IPS-NIHi7 (cell line): ENCODE data around the gene FGGY.
"Not testable (repeated sequence)": the region's sequence is repeated elsewhere in the genome, so short reads cannot be mapped to it uniquely, and the experiment has no call there.

Experiments used
- DNase-seq: peaks from one replicate; pipeline ENCODE4 v3.0.0; 2012; ENCODE audit warnings: mixed read lengths; ENCODE audit errors: extremely low spot score

Gene FGGY

DNA sequence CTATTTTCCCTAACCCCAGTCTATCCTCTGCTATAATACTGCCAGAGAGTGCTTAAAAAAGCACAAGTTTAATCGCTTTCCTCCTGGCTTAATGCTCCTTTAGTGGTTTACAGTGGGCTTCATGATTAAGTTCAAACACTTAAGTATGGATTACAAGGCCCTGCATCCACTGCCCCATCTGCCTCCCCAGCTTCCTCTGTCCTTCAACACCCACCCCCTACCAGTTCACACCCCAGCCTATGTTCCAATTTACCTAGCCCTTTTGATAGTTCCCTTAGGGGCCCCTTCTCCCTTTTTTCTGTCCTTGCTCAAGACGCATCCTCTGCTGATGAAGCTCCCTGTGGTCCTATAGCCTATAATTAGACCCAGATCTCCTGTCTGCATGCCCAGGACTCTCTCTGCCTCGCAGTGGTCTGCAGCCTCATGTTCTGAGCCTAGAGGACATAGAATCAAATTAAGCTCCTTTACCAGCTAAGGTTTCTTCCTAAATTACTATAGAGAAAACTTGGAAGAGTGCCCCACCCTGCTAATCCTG, 212.5 kb downstream of the FGGY start:
- no peak for DNase-seq

- no peak for DNase-seq
Measured at GRCh38 chr1:59510249-59510648, 213.4 kb downstream of the FGGY start.

DNA sequence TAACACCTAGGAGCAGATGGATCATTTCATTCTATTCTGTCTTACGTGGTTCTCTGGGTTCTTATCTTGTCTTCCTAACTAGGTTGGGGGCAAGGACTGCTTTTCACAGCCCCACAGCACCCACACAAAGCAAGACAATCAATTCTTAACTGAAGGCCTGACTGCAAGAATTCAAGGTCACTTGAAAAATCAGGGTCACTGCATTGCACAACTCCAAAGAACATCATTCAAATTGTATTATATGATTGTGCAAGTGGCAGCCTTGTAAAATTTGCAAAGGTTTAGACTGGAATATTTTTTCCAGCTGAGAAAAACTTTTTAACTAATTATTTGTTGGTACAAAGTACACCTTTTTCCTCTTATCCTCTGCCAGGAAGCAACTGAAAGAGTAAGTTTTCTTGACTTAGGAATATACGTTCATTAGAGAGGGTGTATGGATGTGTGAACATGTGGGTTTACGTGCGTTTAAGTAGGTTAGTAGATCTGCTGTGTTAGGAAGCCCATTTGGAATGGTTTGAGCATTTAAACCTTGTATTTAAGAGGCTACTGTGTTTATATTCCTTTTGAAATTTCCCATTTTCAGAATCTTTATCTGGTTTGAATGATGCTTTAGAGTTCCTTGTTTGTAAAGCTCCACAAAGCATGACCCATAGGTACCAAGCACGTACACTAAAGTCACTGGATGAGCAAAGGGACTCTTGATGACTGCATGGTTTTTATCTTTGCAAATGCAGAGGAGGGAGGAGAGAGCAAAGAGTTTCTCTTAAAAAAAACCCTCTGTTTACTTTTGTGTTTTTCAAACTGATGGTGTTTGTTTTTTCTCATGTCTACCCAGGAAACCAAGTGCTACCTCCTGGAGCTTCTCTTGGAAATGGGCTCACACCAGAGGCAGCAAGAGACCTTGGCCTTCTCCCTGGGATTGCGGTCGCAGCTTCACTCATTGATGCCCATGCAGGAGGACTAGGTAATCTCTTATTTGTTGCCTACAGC, 214.9 kb downstream of the FGGY start:
- DNase-seq = no peak

- DNase-seq = no peak
Measured at GRCh38 chr1:59512702-59513101, 215.8 kb downstream of the FGGY start.

DNA sequence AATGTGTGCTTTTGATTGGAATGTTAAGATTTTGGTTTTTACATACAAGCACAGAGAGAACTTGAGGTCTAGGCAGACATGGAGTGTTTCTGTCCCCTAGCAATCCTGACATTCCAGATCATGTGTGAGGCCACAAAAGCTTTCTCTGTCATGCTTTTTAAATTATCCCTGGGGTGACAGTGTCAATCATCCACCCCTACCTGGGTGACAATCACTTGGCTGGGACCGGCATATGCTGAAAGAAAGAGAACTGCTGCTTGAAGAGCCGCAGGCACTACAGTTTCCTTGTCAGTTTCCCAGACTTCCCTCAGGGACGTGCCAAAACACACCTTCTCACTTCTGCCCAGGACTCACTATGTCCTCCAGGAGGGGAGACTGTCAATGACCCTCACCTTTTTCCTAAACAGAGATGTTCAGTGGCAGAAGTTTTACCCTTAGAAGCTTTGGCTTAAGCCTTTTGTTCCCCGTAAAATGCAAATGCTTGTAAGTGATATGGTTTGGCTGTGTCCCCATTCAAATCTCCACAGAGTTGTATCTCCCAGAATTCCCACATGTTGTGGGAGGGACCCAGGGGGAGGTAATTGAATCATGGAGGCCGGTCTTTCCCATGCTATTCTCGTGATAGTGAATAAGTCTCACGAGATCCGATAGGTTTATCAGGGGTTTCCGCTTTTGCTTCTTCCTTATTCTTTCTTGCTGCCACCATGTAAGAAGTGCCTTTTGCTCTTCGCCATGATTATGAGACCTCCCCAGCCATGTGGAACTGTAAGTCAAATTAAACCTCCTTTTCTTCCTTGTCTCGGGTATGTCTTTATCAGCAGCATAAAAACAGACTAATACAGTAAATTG, 217.4 kb downstream of the FGGY start:
- no peak for DNase-seq

GRCh38 chr1:59516881-59517280, 220.0 kb downstream of the FGGY start:
- DNase-seq = no peak

- no peak for DNase-seq
Measured at GRCh38 chr1:59520194-59520593, 223.3 kb downstream of the FGGY start.

DNA sequence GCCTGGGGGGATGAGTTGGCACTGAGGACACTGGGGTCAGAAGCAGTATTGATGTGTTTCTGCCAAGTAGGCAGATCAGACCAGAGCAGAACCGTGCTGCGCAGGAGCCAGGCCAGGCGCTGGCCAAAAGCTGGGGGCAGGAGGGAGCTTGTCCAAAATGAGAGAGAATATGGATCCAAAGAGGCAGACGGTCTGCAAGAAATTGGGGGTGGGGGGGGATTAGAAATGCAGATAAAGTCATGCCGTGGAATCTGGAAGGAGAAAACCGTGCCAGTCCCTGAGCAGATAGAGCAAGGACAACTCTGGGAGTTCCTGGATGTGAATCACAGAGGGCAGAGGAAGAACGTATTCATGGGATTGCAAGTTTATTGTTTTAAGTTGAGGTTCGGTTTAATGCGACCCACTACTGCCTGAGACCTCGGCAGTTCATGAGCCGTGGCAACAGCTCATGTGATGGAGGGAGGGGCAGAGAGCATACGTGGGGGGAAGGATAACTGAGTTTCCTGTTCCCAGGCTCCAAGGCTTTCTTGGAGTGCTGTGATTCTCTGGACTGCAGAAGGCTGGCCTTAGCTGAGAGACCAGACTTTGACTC, 224.0 kb downstream of the FGGY start:
- no peak for DNase-seq

- DNase-seq = no peak
Measured at GRCh38 chr1:59521456-59521855, 224.6 kb downstream of the FGGY start.

DNA sequence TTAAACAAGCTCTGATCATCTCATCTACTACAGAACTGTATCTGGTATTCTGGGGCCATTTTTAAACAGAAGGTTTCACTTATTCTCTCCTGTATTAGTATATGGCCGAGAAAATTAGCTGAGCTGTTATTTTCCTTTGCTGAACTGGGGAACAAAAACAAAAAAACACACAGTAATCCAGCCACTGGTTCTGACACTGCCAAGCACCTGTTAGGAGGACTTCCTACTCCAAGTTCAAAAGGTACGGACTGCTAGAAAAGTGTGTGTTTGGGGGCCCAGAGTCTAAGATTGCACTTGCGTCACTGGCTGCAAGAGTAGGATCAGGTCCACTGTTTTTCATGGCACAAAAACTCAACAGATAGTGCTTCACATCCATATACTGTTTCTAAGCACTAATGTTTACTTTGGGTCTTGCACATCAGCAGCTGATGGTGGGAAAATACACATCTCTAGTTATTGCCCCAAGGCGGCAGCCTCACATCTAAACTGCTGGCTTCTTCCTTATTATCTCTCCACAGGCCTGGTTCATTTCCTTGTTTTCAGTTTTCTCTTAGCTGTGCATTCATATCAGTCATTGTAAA, 226.1 kb downstream of the FGGY start:
- no peak for DNase-seq

GRCh38 chr1:59523745-59524450, 227.0 kb downstream of the FGGY start:
- DNase-seq = no peak

- DNase-seq = no peak
Measured at GRCh38 chr1:59526240-59526639, 229.3 kb downstream of the FGGY start.

- DNase-seq = no peak
Measured at GRCh38 chr1:59528471-59528870, 231.6 kb downstream of the FGGY start.

DNA sequence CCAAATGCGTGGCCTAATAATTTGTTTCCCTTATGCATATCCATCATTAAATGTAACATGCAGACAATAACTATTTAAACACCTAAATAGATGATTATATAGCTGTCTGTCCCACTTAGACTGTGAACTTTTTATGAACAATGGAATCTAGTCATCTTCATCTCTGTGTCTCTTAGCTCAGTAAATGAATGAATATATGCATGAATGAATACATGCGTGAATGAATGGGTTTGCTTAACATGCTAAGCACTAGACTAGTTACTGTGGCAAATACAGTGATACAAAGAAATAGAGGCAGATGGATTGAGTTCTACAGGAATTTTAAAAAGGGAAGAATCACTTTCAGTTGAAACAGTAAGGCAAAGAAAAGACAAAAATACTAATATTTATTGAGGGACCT, 232.0 kb downstream of the FGGY start:
- DNase-seq = no peak

- no peak for DNase-seq
Measured at GRCh38 chr1:59530119-59530518, 233.2 kb downstream of the FGGY start.

- DNase-seq = no peak
Measured at GRCh38 chr1:59532102-59532501, 235.2 kb downstream of the FGGY start.

DNA sequence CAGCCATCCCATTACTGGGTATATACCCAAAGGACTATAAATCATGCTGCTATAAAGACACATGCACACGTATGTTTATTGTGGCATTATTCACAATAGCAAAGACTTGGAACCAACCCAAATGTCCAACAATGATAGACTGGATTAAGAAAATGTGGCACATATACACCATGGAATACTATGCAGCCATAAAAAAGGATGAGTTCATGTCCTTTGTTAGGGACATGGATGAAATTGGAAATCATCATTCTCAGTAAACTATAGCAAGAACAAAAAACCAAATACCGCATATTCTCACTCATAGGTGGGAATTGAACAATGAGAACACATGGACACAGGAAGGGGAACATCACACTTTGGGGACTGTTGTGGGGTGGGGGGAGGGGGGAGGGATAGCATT, 241.6 kb downstream of the FGGY start:
- DNase-seq = not testable (repeated sequence)

DNA sequence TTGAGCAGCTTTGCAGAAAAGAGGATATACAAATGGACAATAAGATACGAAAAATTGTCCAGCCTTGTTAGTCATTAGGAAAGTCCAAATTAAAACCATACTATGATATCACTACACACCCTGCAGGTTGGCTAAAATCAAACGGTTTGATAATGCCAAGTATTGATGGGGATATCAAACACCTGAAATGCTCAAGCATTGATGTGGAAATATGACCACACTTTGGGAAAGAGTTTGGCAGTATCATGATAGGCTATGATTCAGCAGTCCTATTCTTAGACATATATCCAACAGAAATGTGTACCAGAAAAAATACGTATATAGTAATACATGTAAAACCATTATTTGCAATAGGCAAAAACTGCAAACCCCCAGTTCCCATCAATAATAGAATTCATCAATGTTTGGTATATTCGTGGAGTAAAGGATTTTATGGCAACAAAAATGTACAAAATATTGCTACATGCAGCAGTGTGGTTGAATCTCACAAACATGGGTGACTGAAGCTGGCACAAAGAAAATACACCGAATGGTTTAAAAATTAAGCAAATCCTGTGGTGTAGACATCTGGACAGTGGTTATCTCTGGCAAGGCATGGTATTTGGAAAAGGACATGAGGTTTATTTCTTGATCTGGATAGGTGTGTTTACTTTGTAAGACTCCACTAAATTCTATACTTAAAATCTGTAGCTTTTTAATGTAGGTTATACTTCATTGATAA, 243.2 kb downstream of the FGGY start:
- no peak for DNase-seq

- no peak for DNase-seq
Measured at GRCh38 chr1:59541161-59541560, 244.3 kb downstream of the FGGY start.

GRCh38 chr1:59541891-59542290, 245.0 kb downstream of the FGGY start:
- DNase-seq = no peak
